NT2/D1 (cell line): ENCODE measurements around the gene TLN1.

Experiments
- DNase-seq: peaks from one replicate; pipeline ENCODE4 v3.0.0-alpha.2; 2011; ENCODE audit warnings: low read depth, low spot score
- H3K27me3 ChIP-seq: 2 replicates; pipeline ENCODE4 v1.6.0; 2011; ENCODE audit warnings: mild to moderate bottlenecking; ENCODE audit not compliant: insufficient read length, insufficient read depth
- H3K36me3 ChIP-seq: 2 replicates; pipeline ENCODE4 v1.6.1; 2011; ENCODE audit warnings: mild to moderate bottlenecking, low read length, mixed read lengths; ENCODE audit not compliant: insufficient read depth, insufficient read length
- H3K4me1 ChIP-seq: 2 replicates; pipeline ENCODE4 v1.5.1; 2011; ENCODE audit not compliant: insufficient read depth, insufficient read length
- H3K4me3 ChIP-seq: 2 replicates; pipeline ENCODE4 v1.5.1; 2011; ENCODE audit warnings: low read depth; ENCODE audit not compliant: insufficient read length
- H3K9ac ChIP-seq: 2 replicates; pipeline ENCODE4 v1.6.0; 2011; ENCODE audit warnings: low read depth; ENCODE audit not compliant: insufficient read length
- H3K9me3 ChIP-seq: 2 replicates; pipeline ENCODE4 v1.5.1; 2011; ENCODE audit warnings: mild to moderate bottlenecking, low read length; ENCODE audit not compliant: insufficient read depth
- SUZ12 ChIP-seq: IDR thresholded peaks from 2 replicates; pipeline ENCODE4 v1.6.1; 2011; ENCODE audit not compliant: insufficient read length, insufficient read depth; ENCODE audit errors: extremely low read depth
- YY1 ChIP-seq: IDR thresholded peaks from 2 replicates; pipeline ENCODE4 v1.6.1; 2011; ENCODE audit not compliant: insufficient read length, insufficient read depth
- ZNF274 ChIP-seq: IDR thresholded peaks from 2 replicates; pipeline ENCODE4 v1.6.1; 2011; ENCODE audit warnings: mild to moderate bottlenecking, low read depth, low read length

The TLN1 gene

DNA sequence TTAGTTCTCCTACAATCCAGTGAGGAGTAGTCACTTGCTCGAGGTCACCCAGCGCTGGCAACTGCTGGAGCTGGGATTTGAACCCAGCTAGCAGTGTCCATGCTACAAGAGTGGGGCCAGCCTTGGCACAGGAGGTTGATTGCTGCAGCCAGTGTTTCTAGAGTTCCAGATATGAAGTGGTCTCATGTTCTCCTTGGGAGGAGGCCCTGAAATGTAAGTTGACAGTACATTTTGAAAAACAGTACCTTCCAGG, 73.1 kb downstream of the TLN1 start:
- Histone ChIP-seq H3K27me3 (peaks cover 7% of the 10 kb centered on the region), H3K4me1 (peaks cover 6% of the 10 kb centered on the region)

DNA sequence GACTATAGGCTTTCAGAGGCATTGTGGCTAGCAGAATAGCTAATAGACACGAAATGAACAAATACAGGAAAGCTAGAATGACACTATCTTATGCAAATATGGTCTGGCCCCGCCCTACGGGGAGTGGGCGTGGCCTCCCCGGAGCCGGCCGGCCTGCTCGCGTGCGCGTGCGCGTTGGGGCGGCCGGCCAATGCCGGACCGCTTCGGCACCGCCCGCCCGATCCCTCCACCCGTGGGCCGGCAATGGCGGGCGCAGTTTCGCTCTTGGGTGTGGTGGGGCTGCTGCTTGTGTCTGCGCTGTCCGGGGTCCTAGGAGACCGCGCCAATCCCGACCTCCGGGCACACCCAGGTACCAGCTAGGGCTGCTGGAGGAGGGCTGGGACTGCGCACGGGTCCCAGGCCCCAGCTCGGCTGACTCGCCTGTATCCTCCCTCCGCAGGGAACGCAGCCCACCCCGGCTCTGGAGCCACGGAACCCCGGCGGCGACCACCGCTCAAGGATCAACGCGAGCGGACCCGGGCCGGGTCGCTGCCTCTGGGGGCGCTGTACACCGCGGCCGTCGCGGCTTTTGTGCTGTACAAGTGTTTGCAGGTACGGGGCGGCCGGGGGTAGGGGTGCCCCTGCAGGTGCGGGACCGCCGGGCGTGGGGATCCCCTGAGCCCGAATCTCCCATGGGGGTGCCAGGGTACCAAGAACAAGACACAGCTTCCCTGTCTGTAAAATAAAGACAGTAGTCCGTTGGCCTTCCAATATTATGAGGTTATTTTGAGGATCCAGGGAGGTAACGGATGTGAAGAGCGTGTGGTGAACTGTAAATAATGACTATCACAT, 73.6 kb downstream of the TLN1 start, which contains the start of gene CCDC107:
Gene CCDC107, plus strand, starts transcription at position 156 of the 831 bp plus-strand sequence. Its CDS starts 88 bp downstream, at position 244.
- peak; percentile 66 for DNase-seq
- Histone ChIP-seq H3K9me3 (no peaks in the 10 kb centered on the region), H3K9ac (peak within 1 kb of the TSS; percentile 97), H3K4me1 (peaks cover 2% of the 10 kb centered on the region), H3K27me3 (peaks cover 7% of the 10 kb centered on the region), H3K36me3 (peaks cover 35% of the 10 kb centered on the region), H3K4me3 (peak within 1 kb of the TSS; percentile 84)
- TF ChIP-seq ZNF274 (no peak), YY1 (peak; percentile 50)

More for the DNA sequence above, 73.1 kb downstream of the TLN1 start:
- DNase-seq = no peak
- H3K9ac ChIP-seq = peak overlapping the region; percentile 97
- H3K36me3 ChIP-seq = peaks cover 40% of the 10 kb centered on the region
- no peaks in the 10 kb centered on the region for H3K9me3 ChIP-seq
- H3K4me3 ChIP-seq = peak overlapping the region; percentile 84
- TF ChIP-seq ZNF274 (no peak), YY1 (no peak), SUZ12 (no peak)

DNA sequence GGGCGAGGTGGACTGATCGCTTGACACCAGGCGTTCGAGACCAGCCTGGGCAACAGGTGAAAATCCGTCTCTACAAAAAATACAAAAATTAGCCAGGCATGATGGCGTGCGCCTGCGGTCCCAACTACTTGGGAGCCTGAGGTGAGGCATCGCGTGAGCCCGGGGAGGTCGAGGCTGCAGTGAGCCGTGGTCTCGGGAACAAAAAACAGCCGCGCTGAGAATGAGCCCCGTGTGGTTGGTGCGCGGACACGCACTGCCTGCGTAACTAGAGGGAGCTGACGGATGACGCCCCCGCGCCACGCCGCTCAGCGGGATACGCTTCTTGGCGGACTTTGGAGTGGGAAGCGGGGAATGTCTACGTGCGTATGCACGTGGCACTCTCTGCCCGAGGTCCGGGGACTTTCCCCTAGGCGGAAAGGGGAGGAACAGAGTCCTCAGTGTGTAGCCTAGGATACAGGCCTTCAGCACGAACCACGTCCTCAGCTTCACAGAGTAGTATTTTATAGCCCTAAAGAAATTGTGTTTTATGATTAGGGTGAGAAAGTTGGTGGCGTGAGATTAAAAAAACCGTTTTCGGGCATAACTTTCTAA, 74.4 kb downstream of the TLN1 start, which contains the start of gene RMRP:
Gene RMRP, minus strand, starts transcription at position 474 of the 591 bp plus-strand sequence.
- Histone ChIP-seq H3K9me3 (no peaks in the 10 kb centered on the region), H3K27me3 (peaks cover 7% of the 10 kb centered on the region), H3K4me3 (peak within 1 kb of the TSS; percentile 84), H3K4me1 (no peaks in the 10 kb centered on the region), H3K36me3 (peaks cover 28% of the 10 kb centered on the region), H3K9ac (peak within 1 kb of the TSS; percentile 97)
- peak; percentile 98 for DNase-seq
- TF ChIP-seq SUZ12 (no peak), ZNF274 (no peak), YY1 (no peak)

DNA sequence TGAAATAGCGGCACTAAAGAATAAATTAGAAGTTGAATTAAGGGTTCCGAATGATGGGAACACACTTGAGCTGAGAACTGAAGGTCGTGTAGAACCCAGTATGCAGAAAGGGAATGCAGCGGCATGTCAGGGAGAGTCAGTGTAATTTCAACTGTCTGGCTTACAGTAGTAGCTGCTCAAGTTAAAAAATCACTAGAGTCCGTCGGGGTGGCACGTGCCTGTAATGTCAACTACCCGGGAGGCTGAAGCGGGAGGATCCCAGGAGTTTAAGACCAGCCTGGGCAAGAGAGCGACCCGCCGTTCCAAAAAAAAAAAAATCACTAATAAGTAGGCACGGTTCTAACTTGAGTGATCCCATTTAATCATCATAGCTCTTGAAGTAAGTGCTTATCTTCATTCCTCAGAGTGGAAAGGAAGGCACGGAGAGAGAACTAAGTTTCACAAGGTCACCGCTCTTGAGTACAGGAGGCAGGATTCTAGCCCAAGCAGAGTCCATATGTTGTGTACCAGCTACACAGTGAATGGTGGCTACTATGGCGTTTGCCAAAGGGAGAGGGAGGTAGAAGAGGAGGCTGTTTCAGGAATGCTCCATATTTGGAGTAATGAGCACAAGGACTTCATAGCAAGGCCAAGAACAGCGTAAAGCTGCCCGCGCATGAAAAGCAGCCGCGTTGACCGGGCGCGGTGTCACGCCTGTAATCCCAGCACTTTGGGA, 75.0 kb downstream of the TLN1 start:
- peak overlapping the region; percentile 34 for H3K9ac ChIP-seq
- peaks cover 21% of the 10 kb centered on the region for H3K36me3 ChIP-seq
- TF ChIP-seq YY1 = no peak
- no peak for TF ChIP-seq SUZ12
- no peak for TF ChIP-seq ZNF274
- DNase-seq = no peak
- H3K4me1 ChIP-seq = peaks cover under 1% of the 10 kb centered on the region
- peaks cover 7% of the 10 kb centered on the region for H3K27me3 ChIP-seq
- H3K9me3 ChIP-seq = no peaks in the 10 kb centered on the region
- peak overlapping the region; percentile 34 for H3K4me3 ChIP-seq

DNA sequence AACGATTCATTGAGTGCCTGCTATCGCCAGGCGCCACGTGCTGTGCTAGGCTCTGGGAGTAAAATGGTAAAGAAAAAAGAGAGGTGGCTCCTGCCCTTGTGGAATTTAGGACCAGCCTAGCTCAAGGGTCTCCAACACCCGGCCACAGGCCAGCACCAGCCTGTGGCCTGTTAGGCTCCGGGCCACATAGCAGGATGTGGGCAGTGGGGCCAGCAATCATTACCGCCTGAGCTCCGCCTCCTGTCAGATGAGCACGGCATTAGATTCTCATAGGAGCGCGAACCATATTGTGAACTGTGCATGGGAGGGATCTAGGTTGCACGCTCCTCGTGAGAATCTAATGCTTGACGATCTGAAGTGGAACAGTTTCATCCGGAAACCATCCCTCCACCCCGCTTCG, 75.6 kb downstream of the TLN1 start:
- Histone ChIP-seq H3K36me3 (peaks cover 15% of the 10 kb centered on the region), H3K9ac (no peak overlapping the region), H3K9me3 (no peaks in the 10 kb centered on the region), H3K27me3 (peaks cover 7% of the 10 kb centered on the region), H3K4me1 (peaks cover 4% of the 10 kb centered on the region), H3K4me3 (no peak overlapping the region)
- no peak for TF ChIP-seq SUZ12
- no peak for TF ChIP-seq YY1
- TF ChIP-seq ZNF274 = no peak
- no peak for DNase-seq

DNA sequence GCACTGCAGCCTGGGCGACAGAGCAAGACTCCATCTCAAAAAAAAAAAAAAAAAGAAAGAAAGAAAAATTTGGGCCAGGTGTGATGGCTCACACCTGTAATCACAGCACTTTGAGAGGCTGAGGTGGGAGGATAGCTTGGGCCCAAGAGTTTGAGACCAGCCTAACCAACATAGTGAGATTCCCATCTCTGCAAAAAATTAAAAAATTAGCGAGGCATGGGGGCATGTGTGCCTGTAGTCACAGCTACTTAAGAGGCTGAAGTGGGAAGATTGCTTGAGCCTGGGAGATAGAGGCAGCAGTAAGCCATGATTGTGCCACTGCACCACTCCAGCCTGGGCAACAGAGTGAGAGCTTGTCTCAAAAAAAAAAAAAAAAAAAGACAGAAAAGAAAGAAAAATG, 78.4 kb downstream of the TLN1 start:
- no peaks in the 10 kb centered on the region for H3K9me3 ChIP-seq
- H3K4me1 ChIP-seq = peaks cover 22% of the 10 kb centered on the region
- no peak overlapping the region for H3K9ac ChIP-seq
- DNase-seq = no peak
- H3K27me3 ChIP-seq = peaks cover 7% of the 10 kb centered on the region
- no peak overlapping the region for H3K4me3 ChIP-seq
- no peaks in the 10 kb centered on the region for H3K36me3 ChIP-seq
- TF ChIP-seq ZNF274 (no peak), SUZ12 (no peak), YY1 (no peak)

DNA sequence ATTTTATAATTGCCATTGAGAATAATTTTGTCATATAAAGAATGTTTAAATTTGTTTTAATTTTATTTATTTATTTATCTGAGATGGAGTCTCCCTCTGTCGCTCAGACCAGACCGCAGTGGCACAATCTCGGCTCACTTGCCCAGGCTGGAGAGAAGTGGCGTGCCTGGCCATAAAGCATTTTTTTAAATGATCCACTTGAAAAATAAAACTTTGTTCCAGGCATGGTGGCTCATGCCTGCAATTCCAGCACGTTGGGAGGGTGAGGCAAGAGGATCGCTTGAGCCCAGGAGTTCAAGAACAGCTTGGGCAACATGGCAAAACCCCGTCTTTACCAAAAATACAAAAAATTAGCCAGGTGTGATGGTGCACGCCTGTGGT, 79.2 kb downstream of the TLN1 start:
- Histone ChIP-seq H3K9me3 (no peaks in the 10 kb centered on the region), H3K4me3 (no peak overlapping the region), H3K9ac (no peak overlapping the region), H3K36me3 (no peaks in the 10 kb centered on the region), H3K27me3 (peaks cover 15% of the 10 kb centered on the region), H3K4me1 (peaks cover 22% of the 10 kb centered on the region)
- DNase-seq = no peak
- TF ChIP-seq ZNF274 = no peak
- no peak for TF ChIP-seq YY1
- no peak for TF ChIP-seq SUZ12
